ENCODE measurements around the gene ERLIN1.

GRCh38 chr10:100182908-100183307 is 2.9 kb downstream of the ERLIN1 start:
- TF ChIP-seq GATA2 (IDR thresholded peaks at IDR 0.05; ENCODE audit: low read depth, low read length), result no peak
- no peak for TF ChIP-seq GATA3 (IDR thresholded peaks at IDR 0.05; ENCODE audit: low read depth, low read length)
